Femur (tissue), 1 donor: ENCODE results near the gene FAM83G.
"Not testable (repeated sequence)": the region's sequence is repeated elsewhere in the genome, so short reads cannot be mapped to it uniquely, and the experiment has no call there.

Experiments used
- DNase-seq: peaks from one replicate; pipeline ENCODE4 v3.0.0-alpha.2; 2017

Gene FAM83G

DNA sequence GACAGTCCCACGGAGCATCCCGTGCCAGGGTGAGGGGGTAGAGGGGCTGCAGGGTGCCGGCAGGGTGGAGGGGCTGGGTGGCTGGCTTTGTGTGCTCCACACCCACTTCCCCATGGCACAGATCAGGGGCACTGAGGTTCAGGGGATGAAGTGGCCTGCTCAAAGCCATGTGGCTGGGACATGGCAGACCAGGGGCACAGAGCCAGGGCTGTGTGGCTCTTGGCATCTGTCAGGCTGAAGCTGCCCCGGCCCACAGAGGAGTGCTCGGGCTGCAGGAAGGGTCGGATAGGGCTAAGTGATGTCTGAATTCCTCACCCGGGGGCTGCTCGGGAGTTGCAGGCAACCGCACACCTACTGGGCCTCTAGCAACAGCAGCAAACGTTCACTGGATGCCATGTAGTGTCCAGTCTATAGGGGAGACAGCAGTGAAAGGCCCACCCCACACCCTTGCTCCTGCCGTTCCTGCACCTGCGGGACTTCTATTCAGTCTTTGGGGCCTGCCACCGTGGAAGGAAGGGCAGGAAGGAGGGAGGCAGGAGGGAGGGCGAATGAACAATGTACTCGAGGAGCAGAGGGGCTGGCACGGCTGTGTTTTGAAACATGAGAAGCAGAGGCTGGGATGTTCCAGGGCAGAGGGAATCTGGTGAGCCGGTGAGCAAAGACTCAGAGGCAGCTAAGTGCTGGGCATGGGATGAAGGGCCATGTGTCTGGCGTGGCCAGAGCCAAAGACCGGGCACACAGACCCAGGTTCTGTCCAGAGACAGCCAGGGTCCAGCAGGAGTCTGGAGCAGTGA is 37.5 kb downstream of the FAM83G start:
- peak; percentile 54 for DNase-seq

DNA sequence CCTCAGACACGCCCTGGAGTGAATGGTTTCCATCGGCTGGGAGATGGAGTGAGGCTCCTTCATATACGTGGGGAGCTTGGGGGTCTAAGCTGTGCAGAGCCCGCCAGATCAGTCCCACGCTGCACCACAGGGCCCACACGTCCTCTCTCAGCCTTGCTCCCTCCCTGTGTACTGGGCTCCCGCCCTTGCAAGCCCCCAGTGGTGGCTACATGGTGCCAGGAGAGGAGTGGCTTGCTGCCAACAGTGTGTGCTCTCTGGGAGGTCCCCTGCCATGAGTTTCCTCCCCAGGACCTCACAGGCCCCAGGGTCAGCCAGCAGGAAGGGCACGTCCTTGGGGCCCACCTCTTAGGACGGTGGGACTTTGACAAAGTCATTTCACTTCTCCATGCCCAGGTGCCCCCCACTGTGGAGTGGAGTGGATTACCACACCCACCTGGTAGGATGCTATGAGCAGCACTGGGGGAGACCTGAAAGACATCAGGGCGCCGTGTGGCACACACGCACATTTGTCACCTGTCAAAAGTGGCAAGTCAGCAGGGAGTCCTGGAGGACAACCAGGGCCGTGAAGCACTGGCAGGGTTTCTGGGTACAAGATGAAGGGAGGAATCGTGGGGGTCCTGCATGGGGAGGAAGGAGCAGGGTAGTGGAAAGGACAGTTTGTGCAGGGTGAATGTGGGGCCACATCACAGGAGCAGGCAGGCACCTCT is 38.9 kb downstream of the FAM83G start:
- no peak for DNase-seq

DNA sequence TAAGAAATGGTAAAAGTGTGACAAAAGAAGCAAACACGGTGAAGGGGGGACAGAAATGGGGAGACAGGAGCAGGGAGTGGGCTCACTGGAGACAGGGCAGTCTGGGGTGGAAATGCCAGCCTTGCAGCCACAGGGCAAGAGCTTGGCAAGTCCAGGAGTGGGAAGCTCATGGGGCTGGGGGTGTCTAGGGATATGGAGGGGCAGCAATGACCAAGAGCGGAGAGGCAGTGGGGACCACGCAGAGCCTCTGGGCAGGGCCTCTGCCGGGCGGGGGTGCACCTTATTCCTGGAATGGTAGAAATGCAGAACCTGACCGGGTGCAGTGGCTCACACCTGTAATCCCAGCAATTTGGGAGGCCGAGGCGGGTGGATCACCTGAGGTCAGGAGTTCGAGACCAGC is 40.0 kb downstream of the FAM83G start:
- DNase-seq: no peak

DNA sequence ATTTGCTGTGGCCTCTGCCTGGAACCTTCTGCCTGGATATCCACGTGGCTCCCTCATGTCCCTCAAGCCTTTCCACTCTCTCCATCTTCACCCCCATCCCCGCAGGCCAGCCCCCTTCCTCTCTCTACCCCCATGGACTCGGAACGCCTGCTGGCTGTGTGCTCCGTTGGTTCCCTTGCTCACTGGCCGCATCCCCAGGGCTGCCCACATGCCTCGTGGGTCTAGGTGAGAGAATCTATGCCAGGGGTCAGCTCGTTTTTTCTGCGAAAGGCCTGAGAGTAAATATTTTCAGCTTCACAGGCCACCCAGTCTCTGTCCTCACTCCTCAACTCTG is 40.6 kb downstream of the FAM83G start:
- no peak for DNase-seq

DNA sequence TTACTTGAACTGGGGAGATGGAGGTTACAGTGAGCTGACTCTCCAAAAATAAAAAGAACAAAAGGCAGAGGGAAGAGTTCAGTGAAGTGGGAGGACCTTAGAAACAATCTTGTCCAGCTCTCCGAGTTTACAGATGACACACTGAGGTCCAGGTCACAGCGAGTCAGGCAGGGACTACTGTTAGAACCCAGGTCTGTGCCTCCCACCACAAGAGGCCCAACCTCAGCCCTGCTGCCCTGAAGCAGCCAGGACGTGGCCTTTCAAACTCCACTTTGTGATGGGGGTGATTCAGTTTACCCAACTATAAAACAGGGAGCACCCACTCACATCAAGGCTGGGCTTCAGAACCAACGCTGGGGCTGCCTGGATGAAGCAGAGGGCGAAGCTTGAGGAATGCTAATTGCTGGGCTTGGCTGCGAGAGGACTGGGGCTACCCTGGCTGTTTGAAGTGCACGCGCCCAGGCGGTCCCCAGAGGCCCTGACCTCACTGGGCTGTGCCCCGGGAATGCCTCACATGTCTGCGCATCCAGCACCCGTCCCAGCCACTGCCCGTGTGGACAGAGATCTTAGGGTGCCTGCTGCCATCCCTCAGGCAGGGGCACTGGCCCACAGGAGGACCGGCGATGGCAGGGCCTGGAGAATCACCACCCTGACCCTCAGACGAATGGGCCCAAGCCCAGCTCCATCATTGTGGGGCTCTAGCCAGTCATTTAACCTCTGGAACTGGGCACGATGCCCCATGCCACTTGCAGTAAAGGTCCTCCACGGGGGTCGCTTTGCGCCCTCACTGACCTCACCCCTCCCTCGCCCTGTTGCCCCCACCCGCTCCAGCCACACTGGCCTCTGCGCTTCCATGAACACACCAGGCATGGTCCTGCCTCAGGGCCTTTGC is 41.2 kb downstream of the FAM83G start:
- DNase-seq: no peak

DNA sequence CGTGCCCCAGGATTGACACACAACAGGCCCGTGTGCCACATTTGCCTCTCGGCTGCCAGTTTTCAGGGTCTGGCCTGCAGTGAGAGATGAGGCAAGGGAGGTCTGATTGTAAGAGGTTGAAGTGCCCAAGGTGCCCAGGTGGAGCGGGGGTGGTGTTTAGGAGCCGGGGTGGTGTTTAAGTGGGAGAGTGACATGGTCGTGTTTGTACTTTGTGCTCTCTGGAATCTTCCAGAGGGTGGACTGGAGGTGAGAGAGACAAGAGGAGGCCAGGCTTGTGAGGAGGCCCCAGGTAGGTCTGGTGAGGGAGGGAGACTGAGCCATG is 42.1 kb downstream of the FAM83G start:
- DNase-seq: no peak

DNA sequence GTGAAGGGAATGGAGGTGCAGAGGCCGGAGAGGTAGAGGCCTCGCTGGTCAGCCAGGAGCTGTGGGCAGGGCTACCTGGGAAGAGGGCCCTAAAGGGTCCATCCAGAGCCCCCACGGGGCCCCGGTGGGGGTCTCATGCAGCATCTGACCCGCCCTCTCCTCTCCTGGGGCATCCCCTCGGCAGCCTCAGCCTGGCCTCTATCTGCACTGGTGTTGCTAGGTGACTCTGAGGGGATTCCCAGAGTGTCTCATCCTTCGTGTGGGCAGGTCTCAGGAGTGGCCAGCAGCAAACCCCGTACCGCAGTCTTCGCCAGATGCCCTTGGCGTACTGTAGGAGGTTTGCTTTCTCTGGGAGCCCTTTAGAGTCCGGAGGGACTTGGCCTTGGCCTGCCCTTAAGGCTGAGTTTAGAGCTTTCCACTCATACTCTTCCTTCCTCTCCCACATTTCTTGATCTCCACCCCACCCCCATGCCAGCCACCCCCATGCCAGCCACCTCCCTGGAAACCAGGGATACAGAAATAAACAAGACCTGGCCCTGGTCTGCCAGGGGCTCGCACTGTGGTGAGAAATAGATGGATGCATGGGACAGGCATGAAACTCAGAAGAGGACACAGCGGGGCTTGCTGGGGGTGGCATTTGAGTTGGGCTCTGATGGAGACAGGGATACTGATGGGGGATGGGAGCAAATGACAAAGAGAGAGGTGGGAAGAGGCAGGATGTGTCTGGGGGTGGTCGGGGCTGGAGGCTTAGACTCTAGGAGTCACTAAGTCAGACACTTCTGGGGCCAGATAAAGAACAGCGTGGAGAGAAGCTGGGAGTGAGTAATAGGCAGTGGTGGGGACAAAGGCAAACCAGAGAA is 42.7 kb downstream of the FAM83G start:
- DNase-seq: peak; percentile 15

DNA sequence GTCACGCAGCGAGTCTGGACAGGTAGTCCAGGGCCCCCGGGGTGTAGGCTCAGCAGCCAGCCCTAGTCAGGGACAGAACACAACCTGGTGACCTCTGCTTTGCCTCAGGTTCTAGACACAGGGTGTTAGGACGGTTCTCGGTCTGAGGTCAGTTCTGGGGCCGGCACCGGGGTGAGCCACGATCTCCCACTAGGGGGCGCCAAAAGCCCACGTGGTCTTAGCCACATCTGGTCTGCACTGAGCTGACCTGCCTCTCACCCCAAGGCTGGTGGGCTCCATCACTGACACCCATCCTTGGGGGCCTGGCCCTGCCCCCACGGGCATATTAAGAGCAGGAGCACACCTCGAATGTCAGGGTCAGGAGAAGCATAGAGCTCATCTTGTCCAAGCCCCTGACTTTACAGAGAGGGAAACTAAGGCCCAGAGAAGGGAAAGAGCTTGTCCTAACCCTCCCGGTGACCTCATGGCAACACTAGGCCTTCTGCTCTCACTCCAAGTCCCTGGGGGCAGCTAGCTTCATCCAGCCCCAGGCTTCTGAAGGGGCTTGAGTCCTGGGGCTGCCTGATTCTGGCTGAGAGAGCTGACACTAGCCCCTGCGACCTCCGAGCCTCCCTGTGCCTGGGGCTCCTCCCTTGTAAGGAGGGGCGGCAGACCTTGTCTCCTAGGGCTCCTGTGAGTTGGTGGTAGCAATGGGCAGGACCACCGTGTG is 43.6 kb downstream of the FAM83G start:
- DNase-seq: peak; percentile 79

DNA sequence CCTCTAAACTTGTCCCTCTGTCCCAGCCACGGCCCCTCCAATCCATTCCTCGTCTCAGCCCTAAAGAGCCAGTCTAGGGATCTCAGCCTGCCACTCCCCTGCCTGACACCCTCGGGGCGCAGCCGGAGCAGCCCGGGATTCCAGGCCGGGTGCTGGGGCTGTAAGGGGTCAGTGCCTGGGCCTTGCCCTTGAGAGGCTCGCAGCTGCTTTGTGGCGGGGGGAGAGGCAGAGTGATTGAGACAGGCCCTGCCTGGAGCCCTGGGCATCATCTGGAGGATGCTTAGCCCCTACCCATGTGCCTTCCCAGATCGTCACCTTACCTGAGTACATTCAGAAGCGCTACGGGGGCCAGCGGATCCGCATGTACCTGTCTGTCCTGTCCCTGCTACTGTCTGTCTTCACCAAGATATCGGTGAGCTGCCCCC is 44.3 kb downstream of the FAM83G start:
- DNase-seq: no peak

DNA sequence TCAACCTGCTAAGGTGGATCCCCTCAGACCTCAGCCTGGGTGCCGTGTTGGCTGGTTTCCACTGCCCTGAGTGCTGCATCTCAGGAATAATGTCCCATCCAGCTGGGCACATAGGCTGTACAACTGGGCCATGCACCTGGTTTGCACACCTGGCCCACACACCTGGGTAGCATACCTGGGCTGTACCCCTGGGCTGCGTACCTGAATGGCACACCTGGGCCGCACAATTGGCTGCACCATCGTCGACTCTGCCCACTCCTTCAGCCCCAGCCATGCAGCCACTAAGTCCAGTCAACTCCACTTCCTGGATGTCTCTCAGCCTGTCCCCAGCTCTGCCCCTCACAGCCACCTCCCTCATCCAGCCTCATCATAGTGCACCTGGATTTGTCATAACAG is 44.7 kb downstream of the FAM83G start:
- no peak for DNase-seq

DNA sequence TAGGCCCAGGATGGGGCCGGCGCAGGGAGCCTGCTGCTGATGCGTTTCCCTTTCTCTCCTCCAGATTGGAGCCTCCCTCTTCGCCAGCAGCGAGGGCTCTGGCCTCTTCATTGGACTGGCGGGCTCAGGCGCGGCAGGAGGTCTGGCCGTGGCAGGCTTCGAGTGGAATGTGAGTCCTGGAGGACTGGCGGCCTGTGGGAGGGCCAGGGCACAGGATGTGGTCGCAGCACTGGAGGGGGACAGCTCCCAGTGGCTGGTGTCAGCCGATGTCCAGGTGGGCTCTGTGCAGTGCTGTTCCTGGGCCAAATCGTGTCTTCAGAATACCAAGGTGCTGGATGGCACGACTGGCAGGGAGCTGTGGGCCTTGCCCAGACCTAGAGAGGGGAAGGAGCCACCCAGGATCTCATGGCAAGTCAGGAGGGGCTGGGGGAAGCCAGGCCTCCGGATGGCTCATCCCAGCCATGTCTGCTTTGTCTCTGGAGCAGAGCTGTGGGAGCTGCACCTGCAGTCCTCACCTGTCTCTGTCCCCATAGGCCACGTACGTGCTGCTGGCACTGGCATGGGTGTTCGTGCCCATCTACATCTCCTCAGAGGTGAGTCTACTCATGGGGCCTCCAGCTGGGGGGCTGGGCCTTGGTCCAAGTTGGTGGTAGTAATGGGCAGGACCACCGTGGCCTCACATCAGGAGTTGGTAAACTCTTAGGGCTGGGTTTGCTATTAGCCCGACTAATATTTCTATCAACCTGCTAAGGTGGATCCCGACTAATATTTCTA is 45.3 kb downstream of the FAM83G start:
- no peak for DNase-seq

DNA sequence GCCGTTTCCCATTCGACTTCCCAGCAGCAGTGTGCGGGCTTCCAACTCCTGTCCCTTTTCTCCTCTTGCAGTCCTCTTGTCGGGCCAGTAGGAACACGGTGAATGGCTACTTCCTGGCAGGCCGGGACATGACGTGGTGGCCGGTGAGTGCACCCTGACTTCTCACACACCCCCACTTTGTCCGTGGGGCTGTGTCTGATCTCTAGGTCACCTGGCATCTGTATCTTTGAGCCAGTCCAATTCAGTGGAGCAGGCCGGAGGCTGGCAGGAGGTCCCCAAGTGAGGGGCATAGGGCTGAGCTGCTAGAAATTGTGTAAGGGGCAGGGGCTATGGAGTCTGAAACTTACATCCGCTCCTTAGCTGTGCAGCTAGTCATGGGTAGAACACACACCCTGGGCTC is 46.0 kb downstream of the FAM83G start:
- DNase-seq: no peak

DNA sequence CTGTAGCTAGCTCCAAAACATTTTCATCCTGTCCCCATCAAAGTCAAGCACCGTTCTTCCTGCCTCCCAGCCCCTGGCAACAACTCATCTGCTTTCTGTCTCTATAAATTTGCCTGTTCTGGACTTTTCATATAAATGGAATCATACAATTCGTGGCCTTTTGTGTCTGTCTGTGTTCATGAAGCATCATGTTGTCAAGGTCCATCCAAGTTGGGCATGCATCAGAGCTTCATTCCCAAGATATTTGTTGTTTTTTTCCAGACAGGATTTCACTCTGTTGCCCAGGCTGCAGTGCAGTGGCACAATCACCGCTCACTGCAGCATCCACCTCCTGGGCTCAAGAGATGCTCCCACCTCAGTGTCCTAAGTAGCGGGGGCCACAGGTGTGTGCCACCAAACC is 46.7 kb downstream of the FAM83G start:
- DNase-seq: no peak

DNA sequence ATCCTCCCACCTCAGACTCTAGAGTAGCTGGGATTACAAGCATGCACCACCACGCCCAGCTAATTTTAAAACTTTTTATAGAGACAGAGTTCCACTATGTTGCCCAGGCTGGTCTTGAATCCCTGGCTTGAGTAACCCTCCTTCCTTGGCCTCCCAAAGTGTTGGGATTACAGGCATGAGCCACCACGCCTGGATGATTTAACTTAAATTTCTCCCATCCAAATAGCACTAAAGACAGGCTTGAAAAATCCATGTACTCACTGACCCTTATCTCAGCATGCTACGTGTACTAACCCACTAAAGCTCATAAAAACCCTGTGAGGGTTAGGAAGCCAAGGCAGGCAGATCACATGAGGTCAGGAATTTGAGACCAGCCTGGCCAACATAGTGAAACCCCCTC is 48.0 kb downstream of the FAM83G start:
- DNase-seq: no peak

DNA sequence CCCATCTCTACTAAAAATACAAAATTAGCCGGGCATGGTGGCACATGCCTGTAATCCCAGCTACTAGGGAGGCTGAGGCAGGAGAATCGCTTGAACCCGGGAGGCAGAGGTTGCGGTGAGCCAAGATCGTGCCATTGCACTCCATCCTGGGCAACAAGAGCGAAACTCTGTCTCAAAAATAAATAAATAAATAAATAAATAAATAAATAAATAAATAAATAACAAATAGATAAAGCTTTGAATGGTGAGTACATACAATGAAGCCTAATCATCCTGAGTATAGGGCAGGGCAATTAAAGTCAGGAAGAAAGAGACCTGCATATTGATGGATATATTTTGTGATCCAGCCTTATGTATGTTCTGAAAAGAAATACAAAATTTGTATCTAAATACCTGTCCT is 48.5 kb downstream of the FAM83G start:
- not testable (repeated sequence) for DNase-seq

DNA sequence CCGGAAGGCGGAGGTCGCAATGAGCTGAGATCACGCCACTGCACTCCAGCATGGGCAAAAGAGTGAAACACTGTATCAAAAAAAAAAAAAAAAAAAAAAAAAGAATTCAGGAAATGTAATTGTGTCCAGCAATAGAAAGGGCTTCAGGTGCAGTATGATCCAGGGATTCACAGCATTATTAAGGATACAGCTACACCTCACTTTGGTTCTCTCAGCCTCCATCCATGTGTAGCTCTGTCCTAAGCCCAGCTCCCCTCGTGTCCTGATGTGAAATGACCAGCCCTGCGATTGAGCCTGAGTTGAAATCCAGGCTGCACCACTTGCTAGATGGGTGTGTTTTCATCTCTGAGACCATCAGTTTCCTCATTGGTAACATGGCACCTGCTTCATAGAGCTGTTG is 49.6 kb downstream of the FAM83G start:
- no peak for DNase-seq

DNA sequence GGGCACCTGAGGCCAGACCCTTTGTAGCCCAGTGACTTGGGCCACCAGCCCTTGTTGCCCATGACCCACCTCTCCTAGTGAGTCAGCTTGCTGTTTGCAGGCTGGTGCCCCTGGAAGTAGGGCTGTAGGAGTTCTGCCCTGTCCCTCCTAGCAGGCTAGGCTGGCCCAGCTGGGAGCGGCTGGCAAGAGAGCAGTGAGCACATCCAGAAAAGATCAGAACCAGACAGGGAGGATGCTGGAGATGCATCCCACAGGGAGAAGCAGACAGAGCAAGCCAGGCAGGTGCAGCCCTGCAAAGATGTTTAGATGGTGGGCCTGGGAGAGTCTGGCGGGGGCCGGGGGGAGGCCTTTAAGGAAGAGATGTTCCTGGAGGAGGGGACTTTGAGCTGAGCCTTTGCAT is 50.2 kb downstream of the FAM83G start:
- DNase-seq: no peak

DNA sequence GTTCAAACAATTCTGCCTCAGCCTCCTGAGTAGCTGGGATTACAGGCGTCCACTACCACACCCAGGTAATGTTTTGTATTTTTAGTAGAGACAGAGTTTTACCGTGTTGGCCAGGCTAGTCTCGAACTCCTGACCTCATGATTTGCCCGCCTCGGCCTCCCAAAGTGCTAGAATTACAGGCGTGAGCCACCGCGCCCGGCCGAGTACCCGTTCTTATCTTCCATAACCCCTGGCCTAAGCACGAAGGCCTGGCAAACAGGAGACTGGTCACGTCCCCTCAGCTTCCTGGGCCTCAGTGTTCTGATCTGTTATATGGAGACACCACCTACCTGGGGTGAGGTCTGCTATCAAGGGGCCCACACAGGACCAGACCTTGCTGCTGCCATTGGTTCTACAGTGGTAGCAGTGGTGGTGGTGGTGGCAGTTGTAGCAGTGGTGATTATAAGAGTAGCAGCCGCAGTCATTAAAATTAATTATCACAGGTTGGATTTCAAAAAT is 51.3 kb downstream of the FAM83G start:
- DNase-seq: no peak

DNA sequence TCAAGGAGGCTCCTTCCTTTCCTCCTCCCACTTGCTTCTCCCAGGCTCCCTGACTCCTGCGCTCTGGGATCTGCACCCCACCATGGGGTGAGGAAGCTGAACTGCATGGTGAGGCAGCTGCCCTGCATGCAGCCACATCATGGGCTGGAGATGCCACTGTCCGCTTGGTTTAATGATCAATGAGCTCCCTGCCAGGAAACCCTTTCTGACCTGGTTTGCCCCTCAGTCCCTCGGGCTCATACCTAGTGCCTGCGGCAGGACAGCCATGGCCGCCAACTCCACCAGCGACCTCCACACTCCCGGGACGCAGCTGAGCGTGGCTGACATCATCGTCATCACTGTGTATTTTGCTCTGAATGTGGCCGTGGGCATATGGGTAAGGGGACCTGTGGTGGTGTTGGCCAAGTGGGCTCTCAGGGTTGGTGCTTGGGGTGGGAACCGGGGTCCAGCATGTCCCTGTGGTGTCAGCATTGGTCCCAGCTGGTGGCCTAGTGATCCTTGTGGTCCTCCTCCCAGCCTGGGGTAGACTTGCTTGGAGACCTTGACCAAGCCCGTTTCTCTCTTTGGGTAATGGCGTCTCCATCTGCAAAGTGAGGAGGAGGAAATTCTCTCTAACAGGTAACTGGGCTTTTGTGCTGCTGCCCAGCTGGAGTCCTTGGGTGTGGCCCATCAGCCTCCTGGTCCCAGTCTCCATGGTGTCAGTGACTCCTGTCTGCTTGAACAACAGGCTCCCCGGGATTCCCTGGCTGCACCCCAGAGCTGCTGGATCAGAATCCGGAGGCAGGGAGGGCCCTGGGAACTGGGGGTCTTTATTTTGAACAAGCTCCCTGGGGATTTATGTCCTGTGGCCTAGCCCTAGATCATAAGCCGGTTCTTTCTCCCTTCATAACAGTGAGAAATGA is 52.4 kb downstream of the FAM83G start, which contains the start of gene SLC5A10:
Gene SLC5A10, plus strand, starts transcription at position 225 of the 902 bp plus-strand sequence. Its CDS starts 41 bp downstream, at position 266.
- no peak for DNase-seq
